K562 (cell line): Measurements from ENCODE around the gene BCKDK. TPM values are rescaled to one million over a fixed set of nuclear protein-coding genes. Genes with fewer than 3 reads are reported as not detected.

ENCODE experiments used
- FIP1L1 ChIP-seq: fragments of 200-400 bp; formaldehyde crosslinking; IDR thresholded peaks from 2 replicates; pipeline ENCODE4 v1.6.1; 2018; ENCODE audit warnings: mild to moderate bottlenecking, low read depth, low read length; ENCODE audit not compliant: poor library complexity, severe bottlenecking
- HDGF ChIP-seq: fragments of 450-650 bp; IDR thresholded peaks from 2 replicates; pipeline ENCODE4 v1.6.1; 2016
- MAX ChIP-seq: sonication (generic); formaldehyde crosslinking; IDR thresholded peaks from 2 replicates; pipeline ENCODE4 v1.9.0; 2022; ENCODE audit warnings: mild to moderate bottlenecking, missing genetic modification reagents
- MNT ChIP-seq, 2 experiments: fragments of 450-650 bp; conservative IDR thresholded peaks; 2 replicates each; pipeline ENCODE4 v1.6.1; 2017; ENCODE audit warnings: mild to moderate bottlenecking in 2 of 2, moderate library complexity in 2 of 2
- MTA2 ChIP-seq: fragments of 450-650 bp; IDR thresholded peaks from 2 replicates; pipeline ENCODE4 v1.6.1; 2016; ENCODE audit warnings: low read depth
- PRDM10 ChIP-seq: fragments of 450-650 bp; IDR thresholded peaks from 2 replicates; pipeline ENCODE4 v1.6.1; 2018; ENCODE audit not compliant: partially characterized antibody
- SIN3A ChIP-seq, 2 experiments: fragments of 150-350 bp in 1 of 2; IDR thresholded peaks; 2 replicates each; pipeline ENCODE4 v1.6.1; 2011 to 2016; ENCODE audit warnings: borderline replicate concordance in 2 of 2, low read depth in 2 of 2, low read length in 2 of 2, mild to moderate bottlenecking in 2 of 2, moderate library complexity in 2 of 2; ENCODE audit not compliant: control insufficient read depth in 1 of 2
- SPI1 ChIP-seq: IDR thresholded peaks from 2 replicates; pipeline ENCODE4 v1.6.1; 2011; ENCODE audit warnings: low read depth, low read length, control low read depth, borderline replicate concordance
- SRSF7 ChIP-seq: fragments of 200-400 bp; formaldehyde crosslinking; optimal IDR thresholded peaks from 2 replicates; pipeline ENCODE3; 2017; ENCODE audit warnings: mild to moderate bottlenecking, low read depth, low read length
- SUPT5H ChIP-seq: fragments of 450-650 bp; IDR thresholded peaks from 2 replicates; pipeline ENCODE4 v1.6.1; 2016
- TCF7L2 ChIP-seq: fragments of 150-350 bp; IDR thresholded peaks from 2 replicates; pipeline ENCODE4 v1.6.1; 2016; ENCODE audit warnings: low read depth, mild to moderate bottlenecking, low read length, moderate library complexity
- TFAP4 ChIP-seq: sonication (generic); formaldehyde crosslinking; IDR thresholded peaks from 2 replicates; pipeline ENCODE4 v1.8.0; 2022; ENCODE audit warnings: missing genetic modification reagents, mild to moderate bottlenecking, moderate library complexity, borderline replicate concordance
- ZBTB2 ChIP-seq: fragments of 450-650 bp; IDR thresholded peaks from 2 replicates; pipeline ENCODE4 v1.6.1; 2016; ENCODE audit warnings: antibody characterized with exemption
- ZBTB5 ChIP-seq: fragments of 450-650 bp; IDR thresholded peaks from 2 replicates; pipeline ENCODE4 v1.6.1; 2017; ENCODE audit warnings: antibody characterized with exemption
- ZNF282 ChIP-seq: sonication (generic); formaldehyde crosslinking; IDR thresholded peaks from 2 replicates; pipeline ENCODE4 v1.8.1; 2023; ENCODE audit warnings: missing genetic modification reagents
- ZNF431 ChIP-seq: sonication (generic); formaldehyde crosslinking; IDR thresholded peaks from 2 replicates; pipeline ENCODE4 v1.8.0; 2022; ENCODE audit warnings: mild to moderate bottlenecking, missing genetic modification reagents
- ZNF785 ChIP-seq: fragments of 250-450 bp; sonication (Bioruptor Pico); IDR thresholded peaks from 2 replicates; pipeline ENCODE4 v1.4.0; 2020; ENCODE audit warnings: mild to moderate bottlenecking
- polyA plus RNA-seq, 8 experiments: library from polyadenylated mRNA; depleted of rRNA in 4 of 8; stranded (reverse) in 5 of 8; unstranded in 3 of 8; fragments of >200 nt; fragmentation: Nextera tagmentation in 2 of 8; fragmentation: Illumina TruSeq in 1 of 8; extraction: Ambion mirVana in 2 of 8; extraction: Trizol in 1 of 8; gene quantifications; 2 replicates each; pipeline versions ENCODE4 v1.2.1 to v1.2.3, GENCODE V29; 2011 to 2014; ENCODE audit warnings: inconsistent platforms in 1 of 8, missing spikeins in 1 of 8
- total RNA-seq, 7 experiments: library from RNA; depleted of rRNA in 6 of 7; stranded (reverse); fragments of >200 nt in 6 of 7; fragmentation: Illumina TruSeq in 2 of 7; extraction: Trizol in 2 of 7; gene quantifications; 2 replicates each; pipeline versions ENCODE4 v1.2.1 to v1.2.3, GENCODE V29; 2011 to 2021; ENCODE audit warnings: low replicate concordance in 1 of 7

The BCKDK gene
- total and polyA plus RNA-seq, 9 of the 15 experiments (the other 6 are each of a cell fraction or from before 2014, with no cell fraction given): 0.58 to 34.8 (median 13.1) TPM

- TF ChIP-seq ZBTB2: 0 out of 2 replicates have a peak, but pooled peaks have one; percentile 42
- no peak for TF ChIP-seq ZNF785 (CRISPR knock-in tag)
- peak in 1 of 2 experiments; percentile 70; a peak in 2 of 4 replicates for TF ChIP-seq MNT (conservative IDR thresholded peaks at IDR 0.05)
- TF ChIP-seq ZNF431: no peak
- TF ChIP-seq HDGF: no peak
- no peak for TF ChIP-seq TCF7L2
- TF ChIP-seq SRSF7: no peak
- peak; percentile 79 for TF ChIP-seq TFAP4
- no peak for TF ChIP-seq ZNF282 (CRISPR knock-in tag)
- peak; percentile 78 for TF ChIP-seq FIP1L1
- no peak for TF ChIP-seq SPI1
- peak; percentile 96 for TF ChIP-seq PRDM10
- TF ChIP-seq SUPT5H: peak; percentile 61; the same call in 1 of the 2 replicates
- TF ChIP-seq ZBTB5: no peak
- peak; percentile 47 to 48; a peak in 1 of 4 replicates for TF ChIP-seq SIN3A (IDR thresholded peaks at IDR 0.05; ENCODE audit: borderline replicate concordance in 2 of 2, control insufficient read depth in 1 of 2, low read depth in 2 of 2, low read length in 2 of 2)
- peak; percentile 54; the same call in 1 of the 2 replicates for TF ChIP-seq MAX (CRISPR knock-in tag)
- TF ChIP-seq MTA2: no peak
Observed at GRCh38 chr16:31108035-31108793, at the start of gene BCKDK (continued).
